Esophagus squamous epithelium (tissue), 5 donors: ENCODE results near the gene IMPG1. TPM values are rescaled to one million over a fixed set of nuclear protein-coding genes. Genes with fewer than 3 reads are reported as not detected.

ENCODE experiments used
- DNase-seq: peaks from one replicate; lab custom pipeline; 2025; lab: John Stamatoyannopoulos, UW
- H3K27ac ChIP-seq, 4 donors: fragments of 200-600 bp; sonication (generic); one replicate each; pipeline ENCODE4 v1.5.1; 2016 to 2019; ENCODE audit warnings: mild to moderate bottlenecking in 1 of 4
- H3K27me3 ChIP-seq, 4 donors: fragments of 200-600 bp; sonication (generic); 1 replicate in 3 of 4; 2 replicates in 1 of 4; pipeline versions ENCODE4 v1.5.1 to v1.6.0; 2017 to 2021; ENCODE audit warnings: antibody characterized with exemption in 1 of 4
- H3K36me3 ChIP-seq, 3 donors: fragments of 200-600 bp; sonication (generic); one replicate each; pipeline ENCODE4 v1.5.1; 2016 to 2019
- H3K4me1 ChIP-seq, 3 donors: fragments of 200-600 bp; sonication (generic); one replicate each; pipeline ENCODE4 v1.5.1; 2017 to 2019
- H3K4me3 ChIP-seq, 4 donors: fragments of 200-600 bp; sonication (generic); 1 replicate in 3 of 4; 2 replicates in 1 of 4; pipeline ENCODE4 v1.5.1; 2016 to 2019; ENCODE audit warnings: mild to moderate bottlenecking in 2 of 4, moderate library complexity in 1 of 4
- H3K9me3 ChIP-seq, 3 donors: fragments of 200-600 bp; sonication (generic); one replicate each; pipeline ENCODE4 v1.5.1; 2016 to 2019
- POLR2A ChIP-seq, 4 donors: fragments of 450-650 bp; IDR thresholded peaks; one replicate each; pipeline ENCODE4 v1.6.1; 2017; ENCODE audit warnings: antibody characterized with exemption in 4 of 4, mild to moderate bottlenecking in 4 of 4, moderate library complexity in 3 of 4
- WGBS, 2 donors: methylation state at CpG; one replicate each; pipeline ENCODE4 v1.1.5; 2018; 5-methylcytosine and 5-hydroxymethylcytosine counted together
- intact Hi-C: fragments of 100-400 bp; cut with DNase I; formaldehyde crosslinking; loops from one replicate; pipeline ENCODE4 v1.15.0; 2022
- total RNA-seq, 4 donors: library from RNA; depleted of rRNA; stranded (reverse); fragments of >200 nt; gene quantifications; one replicate each; pipeline ENCODE4 v1.1.0, GENCODE V29; 2016
- TF ChIP-seq, protein P1 (sequence below), 6 experiments: fragments of 450-650 bp in 4 of 6; fragments of 200-600 bp in 2 of 6; sonication (generic) in 2 of 6; IDR thresholded peaks; one replicate each; pipeline ENCODE4 v1.5.1; 2016 to 2019; ENCODE audit warnings: antibody characterized with exemption in 6 of 6, mild to moderate bottlenecking in 4 of 6, moderate library complexity in 4 of 6
- donor health status: DM: yes; HTN: yes; CAD: no.

Gene IMPG1
- total RNA-seq, 4 donors from 2014 or later, result 0.13 TPM; not detected in 3

DNA sequence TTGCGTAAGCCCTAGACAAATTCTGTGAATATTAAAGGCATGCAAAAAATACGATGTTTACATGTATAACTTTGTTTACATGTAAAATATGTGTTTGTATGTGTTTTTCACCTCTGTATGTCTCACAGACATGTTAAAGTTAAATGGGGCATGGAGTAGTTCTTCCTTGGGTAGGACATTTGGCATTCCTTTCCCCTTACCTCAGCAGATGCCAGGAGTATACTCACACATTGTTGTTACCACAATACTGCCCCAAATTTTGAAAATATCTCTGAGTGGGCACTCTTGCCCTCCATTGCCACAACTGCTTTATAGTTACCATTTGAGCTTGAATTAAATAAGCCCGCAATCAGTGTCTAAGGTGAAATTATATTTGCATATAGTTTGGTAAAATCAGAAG lies 175.9 kb downstream of the IMPG1 start:
- WGBS, 2 donors, result 58 to 62% methylated on average over 3 of the region's 3 CpGs
- H3K27me3 ChIP-seq, result no peaks in the 10 kb centered on the region
- no peak for DNase-seq
- H3K36me3 ChIP-seq, result peaks cover 0 to 52% (median 0%) of the 10 kb centered on the region in 3 donors
- H3K4me3 ChIP-seq, result no peak overlapping the region
- H3K4me1 ChIP-seq, result no peaks in the 10 kb centered on the region
- H3K9me3 ChIP-seq, result no peaks in the 10 kb centered on the region
- TF ChIP-seq, protein P1, sequence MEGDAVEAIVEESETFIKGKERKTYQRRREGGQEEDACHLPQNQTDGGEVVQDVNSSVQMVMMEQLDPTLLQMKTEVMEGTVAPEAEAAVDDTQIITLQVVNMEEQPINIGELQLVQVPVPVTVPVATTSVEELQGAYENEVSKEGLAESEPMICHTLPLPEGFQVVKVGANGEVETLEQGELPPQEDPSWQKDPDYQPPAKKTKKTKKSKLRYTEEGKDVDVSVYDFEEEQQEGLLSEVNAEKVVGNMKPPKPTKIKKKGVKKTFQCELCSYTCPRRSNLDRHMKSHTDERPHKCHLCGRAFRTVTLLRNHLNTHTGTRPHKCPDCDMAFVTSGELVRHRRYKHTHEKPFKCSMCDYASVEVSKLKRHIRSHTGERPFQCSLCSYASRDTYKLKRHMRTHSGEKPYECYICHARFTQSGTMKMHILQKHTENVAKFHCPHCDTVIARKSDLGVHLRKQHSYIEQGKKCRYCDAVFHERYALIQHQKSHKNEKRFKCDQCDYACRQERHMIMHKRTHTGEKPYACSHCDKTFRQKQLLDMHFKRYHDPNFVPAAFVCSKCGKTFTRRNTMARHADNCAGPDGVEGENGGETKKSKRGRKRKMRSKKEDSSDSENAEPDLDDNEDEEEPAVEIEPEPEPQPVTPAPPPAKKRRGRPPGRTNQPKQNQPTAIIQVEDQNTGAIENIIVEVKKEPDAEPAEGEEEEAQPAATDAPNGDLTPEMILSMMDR (IDR thresholded peaks at IDR 0.05), result no peak
- no peak for TF ChIP-seq POLR2A (IDR thresholded peaks at IDR 0.05)
- no peak overlapping the region for H3K27ac ChIP-seq
- intact Hi-C loops, result no loop called here

DNA sequence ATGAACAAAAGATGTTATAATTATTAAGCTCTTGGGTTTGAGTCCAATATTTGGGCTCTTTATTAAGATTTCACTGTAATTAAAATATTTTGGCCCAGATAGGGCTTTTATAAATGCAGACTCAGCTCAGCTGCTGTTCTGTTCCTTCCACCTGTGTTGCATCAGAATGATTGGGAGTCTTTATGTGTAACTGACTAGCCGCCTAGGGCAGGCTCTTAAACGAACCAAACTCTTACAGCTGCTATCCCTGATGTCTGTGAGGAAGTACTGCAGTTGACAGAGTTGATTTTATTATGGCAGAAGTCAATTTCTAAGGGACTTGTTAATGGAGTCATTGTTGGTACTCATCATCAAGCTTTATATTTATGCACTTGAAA lies 178.7 kb downstream of the IMPG1 start:
- intact Hi-C loops, result no loop called here
- TF ChIP-seq POLR2A (IDR thresholded peaks at IDR 0.05), result no peak
- TF ChIP-seq, protein P1 (IDR thresholded peaks at IDR 0.05), result no peak
- 54 to 66% methylated on average over 2 of the region's 2 CpGs for WGBS, 2 donors
- Histone ChIP-seq H3K27ac (no peak overlapping the region), H3K27me3 (no peaks in the 10 kb centered on the region), H3K36me3 (peaks cover 0 to 75% (median 0%) of the 10 kb centered on the region in 3 donors), H3K9me3 (no peaks in the 10 kb centered on the region), H3K4me3 (no peak overlapping the region), H3K4me1 (no peaks in the 10 kb centered on the region)
- no peak for DNase-seq

DNA sequence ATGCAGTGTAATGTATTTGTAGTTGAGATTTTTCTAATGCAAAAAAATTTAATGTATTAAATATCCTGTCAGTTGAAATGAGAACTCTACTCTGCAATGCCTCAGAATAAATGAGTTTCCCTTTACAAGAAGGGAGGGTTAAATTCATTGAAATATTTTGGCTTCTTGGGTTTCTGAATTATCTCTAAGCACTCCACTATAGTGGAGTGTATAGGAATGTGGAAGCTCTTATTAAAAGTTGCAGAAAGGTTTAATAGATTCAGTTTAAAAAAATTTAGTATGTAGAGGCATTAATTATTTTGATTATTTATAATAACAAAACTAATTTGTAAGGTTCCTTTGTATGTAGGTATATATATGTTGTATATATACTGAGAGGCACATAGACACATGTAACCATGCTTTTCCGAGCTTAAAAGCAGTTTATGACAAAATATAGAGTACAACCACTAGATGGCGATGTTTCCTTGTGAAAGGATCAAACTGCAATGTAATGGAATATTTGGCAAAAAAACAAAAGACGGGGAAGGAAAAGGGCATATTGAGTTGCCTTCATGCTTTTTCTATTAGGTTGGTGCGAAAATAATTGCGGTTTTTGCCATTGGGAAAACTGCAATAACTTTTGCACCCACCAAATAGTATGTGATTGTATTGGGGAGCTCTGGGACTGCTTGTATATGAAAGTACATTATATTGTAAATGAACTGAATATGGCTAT lies 179.2 kb downstream of the IMPG1 start:
- no peaks in the 10 kb centered on the region for H3K27me3 ChIP-seq
- no peak for TF ChIP-seq POLR2A (IDR thresholded peaks at IDR 0.05)
- TF ChIP-seq, protein P1 (IDR thresholded peaks at IDR 0.05), result peak in 5 of 6 experiments; percentile 29 to 66 (median 46)
- WGBS, 2 donors, result 14 to 18% methylated on average over 5 of the region's 5 CpGs
- no peak overlapping the region for H3K4me3 ChIP-seq
- no peak for DNase-seq
- intact Hi-C loops, result no loop called here
- H3K4me1 ChIP-seq, result no peaks in the 10 kb centered on the region
- peaks cover 0 to 78% (median 0%) of the 10 kb centered on the region in 3 donors for H3K36me3 ChIP-seq
- H3K9me3 ChIP-seq, result no peaks in the 10 kb centered on the region
- H3K27ac ChIP-seq, result no peak overlapping the region

DNA sequence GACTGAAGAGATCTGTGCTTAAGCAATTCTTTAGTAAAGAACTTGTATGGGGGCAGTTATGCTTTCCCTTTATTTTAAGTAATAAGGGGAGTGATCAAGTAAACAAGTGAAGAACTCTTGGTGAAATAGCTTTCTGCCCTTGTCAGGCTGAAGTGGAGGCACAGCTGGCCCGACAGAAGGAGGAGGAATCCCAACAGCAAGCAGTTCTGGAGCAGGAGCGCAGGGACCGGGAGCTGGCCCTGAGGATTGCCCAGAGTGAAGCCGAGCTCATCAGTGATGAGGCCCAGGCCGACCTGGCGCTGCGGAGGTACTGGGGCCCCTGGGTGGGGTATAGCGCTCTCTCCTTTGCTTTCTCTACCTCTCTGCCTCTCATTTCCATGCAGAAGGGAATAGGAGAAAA lies 180.1 kb downstream of the IMPG1 start:
- Histone ChIP-seq H3K27ac (no peak overlapping the region), H3K4me3 (no peak overlapping the region), H3K9me3 (no peaks in the 10 kb centered on the region), H3K4me1 (no peaks in the 10 kb centered on the region), H3K36me3 (peaks cover 0 to 86% (median 0%) of the 10 kb centered on the region in 3 donors), H3K27me3 (no peaks in the 10 kb centered on the region)
- intact Hi-C loops, result no loop called here
- TF ChIP-seq, protein P1 (IDR thresholded peaks at IDR 0.05), result no peak
- TF ChIP-seq POLR2A (IDR thresholded peaks at IDR 0.05), result no peak
- no peak for DNase-seq
- 93 to 94% methylated on average over 8 of the region's 8 CpGs for WGBS, 2 donors

DNA sequence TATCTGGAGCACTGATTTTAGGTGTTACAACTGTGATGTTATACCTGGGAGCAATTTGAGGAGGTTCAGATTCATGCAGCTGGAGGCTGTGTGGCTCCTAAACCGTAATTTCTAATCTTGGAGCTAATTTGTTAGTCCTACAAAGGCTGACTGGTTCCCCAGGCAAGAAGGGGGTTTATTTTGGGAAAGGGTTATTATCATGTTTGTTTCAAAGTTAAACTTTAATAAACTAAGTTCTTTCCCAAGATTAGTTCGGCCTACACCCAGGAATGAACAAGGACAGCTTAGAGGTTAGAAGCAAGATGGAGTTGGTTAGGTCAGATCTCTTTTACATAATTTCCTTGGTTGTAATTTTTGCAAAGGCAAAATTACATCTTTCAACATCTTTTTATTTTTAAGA lies 187.6 kb downstream of the IMPG1 start:
- DNase-seq, result no peak
- intact Hi-C loops, result no loop called here
- TF ChIP-seq, protein P1 (IDR thresholded peaks at IDR 0.05), result no peak
- TF ChIP-seq POLR2A (IDR thresholded peaks at IDR 0.05), result no peak
- H3K4me3 ChIP-seq, result no peak overlapping the region
- H3K27me3 ChIP-seq, result no peaks in the 10 kb centered on the region
- no peak overlapping the region for H3K27ac ChIP-seq
- no peaks in the 10 kb centered on the region for H3K4me1 ChIP-seq
- no peaks in the 10 kb centered on the region for H3K9me3 ChIP-seq
- 78 to 90% methylated on average over 2 of the region's 2 CpGs for WGBS, 2 donors
- peaks cover 0 to 67% (median 0%) of the 10 kb centered on the region in 3 donors for H3K36me3 ChIP-seq
